Measurements from ENCODE around the gene SH3BP2. TPM values are rescaled to one million over a fixed set of nuclear protein-coding genes. Genes with fewer than 3 reads are reported as not detected.
"Not testable (repeated sequence)": the region's sequence is repeated elsewhere in the genome, so short reads cannot be mapped to it uniquely, and the experiment has no call there.

SH3BP2 gene
- total RNA-seq, 3 donors from 2014 or later = 40.5 to 74.8 (median 59.3) TPM

GRCh38 chr4:2761035-2761923 lies 31.6 kb upstream of the SH3BP2 start:
- Histone ChIP-seq H3K9me3 (no peaks in the 10 kb centered on the region), H3K4me1 (peaks cover 0 to 4% of the 10 kb centered on the region in 2 donors), H3K27me3 (no peaks in the 10 kb centered on the region), H3K27ac (peak overlapping the region in 1 of 2 donors; percentile 55), H3K4me3 (no peak overlapping the region), H3K36me3 (no peaks in the 10 kb centered on the region)
- peak in 1 of 2 donors; percentile 66 for DNase-seq (ENCODE audit: low spot score in 2 of 2)
- intact Hi-C loops (cut with DNase I; ENCODE audit: low total_unique reads) = loop anchor here (10.0 kb wide), 1 partner anchor 1254 kb away; no protein-coding TSS in a partner anchor
- TF ChIP-seq CTCF (IDR thresholded peaks at IDR 0.05) (no peak), POLR2AphosphoS5 (IDR thresholded peaks at IDR 0.05) (no peak), POLR2A (IDR thresholded peaks at IDR 0.05) (no peak)

- Histone ChIP-seq H3K27ac (peak overlapping the region in 1 of 2 donors; percentile 55), H3K9me3 (no peaks in the 10 kb centered on the region), H3K4me3 (no peak overlapping the region), H3K36me3 (no peaks in the 10 kb centered on the region), H3K27me3 (no peaks in the 10 kb centered on the region), H3K4me1 (peaks cover 0 to 4% of the 10 kb centered on the region in 2 donors)
- DNase-seq (ENCODE audit: low spot score in 2 of 2) = no peak
- TF ChIP-seq POLR2A (IDR thresholded peaks at IDR 0.05) (no peak), CTCF (IDR thresholded peaks at IDR 0.05) (no peak), POLR2AphosphoS5 (IDR thresholded peaks at IDR 0.05) (no peak)
- intact Hi-C loops (cut with DNase I; ENCODE audit: low total_unique reads) = loop anchor here (2.0 to 10.0 kb wide), 2 partner anchors 267 to 1253 kb away; no protein-coding TSS in a partner anchor
Observed at GRCh38 chr4:2762048-2762447, 30.8 kb upstream of the SH3BP2 start.

GRCh38 chr4:2762486-2763370 lies 30.2 kb upstream of the SH3BP2 start:
- not testable (repeated sequence) for H3K9me3 ChIP-seq; H3K27ac ChIP-seq; H3K36me3 ChIP-seq; DNase-seq (ENCODE audit: low spot score in 2 of 2); H3K4me1 ChIP-seq; H3K27me3 ChIP-seq
- intact Hi-C loops (cut with DNase I; ENCODE audit: low total_unique reads) = loop anchor here (2.0 to 10.0 kb wide), 2 partner anchors 266 to 1252 kb away; no protein-coding TSS in a partner anchor
- H3K4me3 ChIP-seq = peak overlapping the region in 1 of 3 donors; percentile 69

GRCh38 chr4:2763511-2763967 lies 29.3 kb upstream of the SH3BP2 start:
- peak overlapping the region; percentile 51 to 93 (median 69) for H3K4me3 ChIP-seq
- H3K4me1 ChIP-seq = peaks cover 0 to 4% of the 10 kb centered on the region in 2 donors
- intact Hi-C loops (cut with DNase I; ENCODE audit: low total_unique reads) = loop anchor here (2.0 to 10.0 kb wide), 2 partner anchors 265 to 1251 kb away; no protein-coding TSS in a partner anchor
- peak in 1 of 2 donors; percentile 50 for DNase-seq (ENCODE audit: low spot score in 2 of 2)
- H3K9me3 ChIP-seq = no peaks in the 10 kb centered on the region
- peak overlapping the region; percentile 61 to 93 for H3K27ac ChIP-seq
- no peaks in the 10 kb centered on the region for H3K36me3 ChIP-seq
- TF ChIP-seq POLR2A (IDR thresholded peaks at IDR 0.05) (no peak), POLR2AphosphoS5 (IDR thresholded peaks at IDR 0.05) (no peak), CTCF (IDR thresholded peaks at IDR 0.05) (no peak)
- H3K27me3 ChIP-seq = no peaks in the 10 kb centered on the region

- Histone ChIP-seq H3K9me3 (no peaks in the 10 kb centered on the region), H3K4me1 (peaks cover 0 to 4% of the 10 kb centered on the region in 2 donors), H3K27me3 (no peaks in the 10 kb centered on the region), H3K27ac (no peak overlapping the region), H3K36me3 (no peaks in the 10 kb centered on the region), H3K4me3 (no peak overlapping the region)
- intact Hi-C loops (cut with DNase I; ENCODE audit: low total_unique reads) = loop anchor here (10.0 kb wide), 1 partner anchor 1249 kb away; no protein-coding TSS in a partner anchor
- DNase-seq (ENCODE audit: low spot score in 2 of 2) = no peak
- no peak for TF ChIP-seq POLR2AphosphoS5 (IDR thresholded peaks at IDR 0.05)
- no peak for TF ChIP-seq POLR2A (IDR thresholded peaks at IDR 0.05)
- no peak for TF ChIP-seq CTCF (IDR thresholded peaks at IDR 0.05)
Observed at GRCh38 chr4:2765832-2766526, 26.9 kb upstream of the SH3BP2 start.
